PC-9 (cell line): ENCODE measurements around the gene TBC1D26.
"Not testable (repeated sequence)": the region's sequence is repeated elsewhere in the genome, so short reads cannot be mapped to it uniquely, and the experiment has no call there.

ENCODE experiments used
- EZH2 ChIP-seq: fragments of 200-600 bp; sonication (generic); IDR thresholded peaks from 2 replicates; pipeline ENCODE4 v1.8.0; 2017; ENCODE audit warnings: antibody characterized with exemption, low read depth
- TF ChIP-seq, protein P1 (sequence below): fragments of 200-600 bp; sonication (generic); conservative IDR thresholded peaks from 2 replicates; pipeline ENCODE4 v1.6.1; 2017; ENCODE audit warnings: mixed run types, antibody characterized with exemption, mild to moderate bottlenecking, moderate library complexity

DNA sequence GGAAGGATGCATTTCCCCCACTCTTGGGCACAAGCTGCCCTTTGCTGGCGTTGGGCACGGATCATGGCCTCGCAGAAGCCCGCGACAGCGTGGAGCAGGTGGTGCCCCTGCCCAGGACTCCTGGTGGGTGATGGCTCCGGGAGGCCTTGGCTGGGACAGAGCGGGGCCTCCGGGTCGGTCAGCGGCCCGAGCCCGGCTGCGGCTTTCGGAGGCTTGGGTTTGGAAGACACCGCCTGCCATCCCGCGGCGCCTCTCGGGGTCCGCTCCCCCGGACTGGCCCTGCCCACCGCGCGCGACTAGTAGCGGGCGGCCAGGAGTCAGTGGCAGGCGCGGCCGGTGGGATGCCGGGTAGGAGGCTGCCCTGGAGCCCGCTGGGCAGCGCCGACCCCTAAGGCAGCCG, 17.3 kb downstream of the TBC1D26 start:
- TF ChIP-seq, protein P1, sequence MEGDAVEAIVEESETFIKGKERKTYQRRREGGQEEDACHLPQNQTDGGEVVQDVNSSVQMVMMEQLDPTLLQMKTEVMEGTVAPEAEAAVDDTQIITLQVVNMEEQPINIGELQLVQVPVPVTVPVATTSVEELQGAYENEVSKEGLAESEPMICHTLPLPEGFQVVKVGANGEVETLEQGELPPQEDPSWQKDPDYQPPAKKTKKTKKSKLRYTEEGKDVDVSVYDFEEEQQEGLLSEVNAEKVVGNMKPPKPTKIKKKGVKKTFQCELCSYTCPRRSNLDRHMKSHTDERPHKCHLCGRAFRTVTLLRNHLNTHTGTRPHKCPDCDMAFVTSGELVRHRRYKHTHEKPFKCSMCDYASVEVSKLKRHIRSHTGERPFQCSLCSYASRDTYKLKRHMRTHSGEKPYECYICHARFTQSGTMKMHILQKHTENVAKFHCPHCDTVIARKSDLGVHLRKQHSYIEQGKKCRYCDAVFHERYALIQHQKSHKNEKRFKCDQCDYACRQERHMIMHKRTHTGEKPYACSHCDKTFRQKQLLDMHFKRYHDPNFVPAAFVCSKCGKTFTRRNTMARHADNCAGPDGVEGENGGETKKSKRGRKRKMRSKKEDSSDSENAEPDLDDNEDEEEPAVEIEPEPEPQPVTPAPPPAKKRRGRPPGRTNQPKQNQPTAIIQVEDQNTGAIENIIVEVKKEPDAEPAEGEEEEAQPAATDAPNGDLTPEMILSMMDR: not testable (repeated sequence)
- not testable (repeated sequence) for TF ChIP-seq EZH2
